Ascending aorta (tissue), 2 donors: ENCODE results near the gene ASTL. TPM values are rescaled to one million over a fixed set of nuclear protein-coding genes. Genes with fewer than 3 reads are reported as not detected.
"Not testable (repeated sequence)": the region's sequence is repeated elsewhere in the genome, so short reads cannot be mapped to it uniquely, and the experiment has no call there.

Experiments used
- DNase-seq, 2 donors: peaks; one replicate each; pipeline ENCODE4 v3.0.0-alpha.2; 2019; ENCODE audit warnings: low spot score in 2 of 2
- H3K27ac ChIP-seq, 2 donors: fragments of 200-600 bp; sonication (generic); one replicate each; pipeline ENCODE4 v1.5.1; 2016 to 2017; ENCODE audit warnings: mild to moderate bottlenecking in 1 of 2
- H3K27me3 ChIP-seq: fragments of 200-600 bp; sonication (generic); one replicate; pipeline ENCODE4 v1.5.1; 2017
- H3K36me3 ChIP-seq, 2 donors: fragments of 200-600 bp; sonication (generic); one replicate each; pipeline ENCODE4 v1.5.1; 2016
- H3K4me1 ChIP-seq, 2 donors: fragments of 200-600 bp; sonication (generic); one replicate each; pipeline ENCODE4 v1.5.1; 2016 to 2017; ENCODE audit warnings: mild to moderate bottlenecking in 1 of 2
- H3K4me3 ChIP-seq, 2 donors: fragments of 200-600 bp; sonication (generic); one replicate each; pipeline ENCODE4 v1.5.1; 2016 to 2017; ENCODE audit warnings: mild to moderate bottlenecking in 1 of 2
- H3K9me3 ChIP-seq, 2 donors: fragments of 200-600 bp; sonication (generic); one replicate each; pipeline ENCODE4 v1.5.1; 2016
- CTCF ChIP-seq, 3 experiments: fragments of 200-600 bp in 2 of 3; fragments of 450-650 bp in 1 of 3; sonication (generic) in 2 of 3; IDR thresholded peaks; one replicate each; pipeline ENCODE4 v1.5.1; 2016 to 2019; ENCODE audit warnings: antibody characterized with exemption in 3 of 3, mild to moderate bottlenecking in 1 of 3, moderate library complexity in 1 of 3
- intact Hi-C: fragments of 100-400 bp; cut with DNase I; formaldehyde crosslinking; loops from one replicate; pipeline ENCODE4 v1.15.1; 2023
- total RNA-seq: library from RNA; depleted of rRNA; stranded (reverse); fragments of >200 nt; gene quantifications from one replicate; pipeline ENCODE4 v1.1.0, GENCODE V29; 2016

The ASTL gene
- total RNA-seq, 1 donor from 2014 or later: not detected

- no peaks in the 10 kb centered on the region for H3K27me3 ChIP-seq
- H3K4me1 ChIP-seq: peaks cover 4 to 12% of the 10 kb centered on the region in 2 donors
- H3K27ac ChIP-seq: peak overlapping the region in 1 of 2 donors; percentile 75
- H3K4me3 ChIP-seq: no peak overlapping the region
- DNase-seq: no peak
- H3K36me3 ChIP-seq: no peaks in the 10 kb centered on the region
- TF ChIP-seq CTCF (IDR thresholded peaks at IDR 0.05): no peak
- intact Hi-C loops: no loop called here
- H3K9me3 ChIP-seq: no peaks in the 10 kb centered on the region
These were observed 52.6 kb downstream of the ASTL start for GRCh38 chr2:96085541-96086355.

GRCh38 chr2:96084858-96085518 is 53.3 kb downstream of the ASTL start:
- intact Hi-C loops, H3K4me3 ChIP-seq, H3K27me3 ChIP-seq, DNase-seq, H3K9me3 ChIP-seq, H3K36me3 ChIP-seq: not testable (repeated sequence)
- Histone ChIP-seq H3K4me1 (peaks cover 4 to 12% of the 10 kb centered on the region in 2 donors), H3K27ac (peak overlapping the region in 1 of 2 donors; percentile 75)

- no peak for TF ChIP-seq CTCF (IDR thresholded peaks at IDR 0.05)
- Histone ChIP-seq H3K4me1 (peaks cover 4 to 12% of the 10 kb centered on the region in 2 donors), H3K27ac (peak overlapping the region in 1 of 2 donors; percentile 75), H3K9me3 (no peaks in the 10 kb centered on the region), H3K4me3 (no peak overlapping the region), H3K36me3 (no peaks in the 10 kb centered on the region), H3K27me3 (no peaks in the 10 kb centered on the region)
- intact Hi-C loops: no loop called here
- no peak for DNase-seq
These were observed 54.1 kb downstream of the ASTL start for GRCh38 chr2:96083989-96084857.

- Histone ChIP-seq H3K9me3 (no peaks in the 10 kb centered on the region), H3K4me1 (peaks cover 4 to 12% of the 10 kb centered on the region in 2 donors), H3K27me3 (no peaks in the 10 kb centered on the region), H3K4me3 (no peak overlapping the region), H3K27ac (peak overlapping the region; percentile 67 to 75), H3K36me3 (no peaks in the 10 kb centered on the region)
- TF ChIP-seq CTCF (IDR thresholded peaks at IDR 0.05): no peak
- no peak for DNase-seq
- intact Hi-C loops: no loop called here
These were observed 55.0 kb downstream of the ASTL start for GRCh38 chr2:96083064-96083939.

- no peak overlapping the region for H3K4me3 ChIP-seq
- peak overlapping the region; percentile 67 to 75 for H3K27ac ChIP-seq
- H3K27me3 ChIP-seq: no peaks in the 10 kb centered on the region
- DNase-seq: no peak
- peaks cover 4 to 12% of the 10 kb centered on the region in 2 donors for H3K4me1 ChIP-seq
- no peaks in the 10 kb centered on the region for H3K36me3 ChIP-seq
- no peaks in the 10 kb centered on the region for H3K9me3 ChIP-seq
- intact Hi-C loops: no loop called here
- TF ChIP-seq CTCF (IDR thresholded peaks at IDR 0.05): no peak
These were observed 55.9 kb downstream of the ASTL start for GRCh38 chr2:96082211-96083063.
